PC-3 (cell line): ENCODE measurements around the gene SLC27A3. TPM values are rescaled to one million over a fixed set of nuclear protein-coding genes. Genes with fewer than 3 reads are reported as not detected.

Experiments
- ATAC-seq: fragments of 200-7000 bp; cut with Tn5 transposase; 2 replicates; pipeline ENCODE4 v1.9.1; 2020; ENCODE audit warnings: mild to moderate bottlenecking, moderate library complexity
- BruUV-seq: library from RNA; stranded (reverse); fragments of 400-500 nt; replicated peaks from 2 replicates; lab custom pipeline; 2021; lab: Mats Ljungman, UMichigan
- CTCF ChIA-PET: fragments of 300-600 bp; sonication (Branson Sonifier 250); formaldehyde crosslinking; loops from one replicate; lab custom pipeline; 2022; ENCODE audit warnings: antibody characterized with exemption; lab: Charles Lee
- POLR2A ChIA-PET: fragments of 300-600 bp; sonication (Branson Sonifier 250); formaldehyde crosslinking; loops from one replicate; lab custom pipeline; 2022; ENCODE audit warnings: antibody characterized with exemption; ENCODE audit not compliant: unreplicated experiment; lab: Charles Lee
- DNase-seq: peaks from one replicate; pipeline ENCODE4 v3.0.0-alpha.2; 2015
- H2AFZ ChIP-seq: fragments of 300-600 bp; sonication (generic); 2 replicates; pipeline ENCODE4 v1.6.0; 2016; ENCODE audit warnings: antibody characterized with exemption, low read length
- H3F3A ChIP-seq: fragments of 300-600 bp; sonication (generic); one replicate; pipeline ENCODE4 v1.6.0; 2017; ENCODE audit warnings: antibody characterized with exemption, low read length, control low read depth, mild to moderate bottlenecking; ENCODE audit not compliant: unreplicated experiment
- H3K27ac ChIP-seq: fragments of 300-600 bp; sonication (generic); 2 replicates; pipeline ENCODE4 v1.5.1; 2016; ENCODE audit warnings: mild to moderate bottlenecking, low read length
- H3K27me3 ChIP-seq: fragments of 300-600 bp; sonication (generic); 2 replicates; pipeline ENCODE4 v1.6.1; 2016; ENCODE audit warnings: low read length, mixed read lengths
- H3K36me3 ChIP-seq: fragments of 300-600 bp; sonication (generic); 2 replicates; pipeline ENCODE4 v1.6.1; 2016; ENCODE audit warnings: low read depth, mixed run types, low read length, mixed read lengths
- H3K4me1 ChIP-seq: fragments of 300-600 bp; sonication (generic); 2 replicates; pipeline ENCODE4 v1.5.1; 2016; ENCODE audit warnings: low read length; ENCODE audit not compliant: insufficient read depth
- H3K4me2 ChIP-seq: fragments of 300-600 bp; sonication (generic); 2 replicates; pipeline ENCODE4 v1.6.0; 2016; ENCODE audit warnings: low read length
- H3K4me3 ChIP-seq: fragments of 300-600 bp; sonication (generic); 2 replicates; pipeline ENCODE4 v1.5.1; 2016; ENCODE audit warnings: mild to moderate bottlenecking, low read length, mixed read lengths
- H3K79me2 ChIP-seq: fragments of 300-600 bp; sonication (generic); 2 replicates; pipeline ENCODE4 v1.6.1; 2017; ENCODE audit warnings: low read length, mixed read lengths
- H3K9ac ChIP-seq: fragments of 300-600 bp; sonication (generic); 2 replicates; pipeline ENCODE4 v1.6.0; 2016; ENCODE audit warnings: mild to moderate bottlenecking, low read length
- H3K9me2 ChIP-seq: fragments of 300-600 bp; sonication (generic); replicated peaks from 2 replicates; pipeline ENCODE4 v1.6.1; 2016; ENCODE audit warnings: mixed run types, low read length, mixed read lengths
- H3K9me3 ChIP-seq: fragments of 300-600 bp; sonication (generic); 2 replicates; pipeline ENCODE4 v1.6.1; 2016; ENCODE audit warnings: low read length, mixed read lengths
- H4K20me1 ChIP-seq: fragments of 300-600 bp; sonication (generic); 2 replicates; pipeline ENCODE4 v1.6.1; 2016; ENCODE audit warnings: low read length, mixed read lengths
- EZH2 ChIP-seq: fragments of 300-600 bp; sonication (generic); IDR thresholded peaks from one replicate; pipeline ENCODE4 v1.6.1; 2017; ENCODE audit warnings: antibody characterized with exemption, mild to moderate bottlenecking, low read length; ENCODE audit not compliant: unreplicated experiment
- EZH2phosphoT487 ChIP-seq: fragments of 300-600 bp; sonication (generic); IDR thresholded peaks from 2 replicates; pipeline ENCODE4 v1.6.1; 2018; ENCODE audit warnings: mild to moderate bottlenecking, antibody characterized with exemption, low read length, borderline replicate concordance
- intact Hi-C: fragments of 100-400 bp; cut with micrococcal nuclease; formaldehyde crosslinking; loops from 2 replicates; pipeline ENCODE4 v1.9.0; 2023
- total RNA-seq: library from RNA; depleted of rRNA; stranded (reverse); fragments of >200 nt; gene quantifications from 2 replicates; pipeline ENCODE4 v1.2.3, GENCODE V29; 2014
- TF ChIP-seq, protein P1 (sequence below): fragments of 300-600 bp; sonication (generic); conservative IDR thresholded peaks from 2 replicates; pipeline ENCODE4 v1.5.1; 2017; ENCODE audit warnings: antibody characterized with exemption, low read depth, mild to moderate bottlenecking, low read length

Gene SLC27A3
- total RNA-seq, 1 experiment from 2014 or later, result 6.3 TPM

DNA sequence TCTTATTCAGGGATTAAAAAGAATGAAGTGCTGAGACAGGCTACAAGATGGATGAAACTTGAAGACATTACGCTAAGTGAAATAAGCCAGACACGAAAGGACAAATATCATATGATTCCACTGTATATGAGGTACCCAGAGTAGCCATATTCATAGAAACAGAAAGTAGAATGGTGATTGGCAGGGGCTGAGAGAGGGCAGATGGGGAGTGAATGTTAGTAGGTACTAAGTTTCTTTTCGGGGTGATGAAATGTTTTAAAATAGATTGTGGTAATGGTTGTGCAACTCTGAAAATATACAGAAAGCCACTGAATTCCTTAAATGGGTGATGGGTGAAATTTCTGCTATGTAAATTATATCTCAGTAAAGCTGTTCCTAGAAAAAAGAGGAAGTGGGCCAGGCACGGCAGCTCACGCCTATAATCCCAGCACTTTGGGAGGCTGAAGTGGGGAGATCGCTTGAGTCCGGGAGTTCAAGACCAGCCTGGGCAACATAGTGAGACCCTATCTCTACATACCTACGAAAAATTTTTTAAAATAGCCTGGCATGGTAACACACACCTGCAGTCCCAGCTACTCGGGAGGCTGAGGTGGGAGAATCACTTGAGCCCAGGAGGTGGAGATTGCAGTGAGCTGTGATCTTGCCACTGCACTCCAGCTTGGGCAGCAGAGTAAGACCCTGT lies 15.9 kb downstream of the SLC27A3 start:
- no peaks in the 10 kb centered on the region for H3K9me3 ChIP-seq
- H3K4me3 ChIP-seq, result no peak overlapping the region
- H4K20me1 ChIP-seq, result no peaks in the 10 kb centered on the region
- no peaks in the 10 kb centered on the region for H3F3A ChIP-seq
- H3K4me1 ChIP-seq, result no peaks in the 10 kb centered on the region
- H3K9me2 ChIP-seq, result no peaks in the 10 kb centered on the region
- ATAC-seq, result no peak
- H2AFZ ChIP-seq, result no peak overlapping the region
- no peaks in the 10 kb centered on the region for H3K36me3 ChIP-seq
- H3K27me3 ChIP-seq, result no peaks in the 10 kb centered on the region
- H3K27ac ChIP-seq, result no peak overlapping the region
- POLR2A ChIA-PET, result no interaction called here
- CTCF ChIA-PET, result no interaction called here
- no peaks in the 10 kb centered on the region for H3K79me2 ChIP-seq
- intact Hi-C loops, result no loop called here
- TF ChIP-seq, protein P1, sequence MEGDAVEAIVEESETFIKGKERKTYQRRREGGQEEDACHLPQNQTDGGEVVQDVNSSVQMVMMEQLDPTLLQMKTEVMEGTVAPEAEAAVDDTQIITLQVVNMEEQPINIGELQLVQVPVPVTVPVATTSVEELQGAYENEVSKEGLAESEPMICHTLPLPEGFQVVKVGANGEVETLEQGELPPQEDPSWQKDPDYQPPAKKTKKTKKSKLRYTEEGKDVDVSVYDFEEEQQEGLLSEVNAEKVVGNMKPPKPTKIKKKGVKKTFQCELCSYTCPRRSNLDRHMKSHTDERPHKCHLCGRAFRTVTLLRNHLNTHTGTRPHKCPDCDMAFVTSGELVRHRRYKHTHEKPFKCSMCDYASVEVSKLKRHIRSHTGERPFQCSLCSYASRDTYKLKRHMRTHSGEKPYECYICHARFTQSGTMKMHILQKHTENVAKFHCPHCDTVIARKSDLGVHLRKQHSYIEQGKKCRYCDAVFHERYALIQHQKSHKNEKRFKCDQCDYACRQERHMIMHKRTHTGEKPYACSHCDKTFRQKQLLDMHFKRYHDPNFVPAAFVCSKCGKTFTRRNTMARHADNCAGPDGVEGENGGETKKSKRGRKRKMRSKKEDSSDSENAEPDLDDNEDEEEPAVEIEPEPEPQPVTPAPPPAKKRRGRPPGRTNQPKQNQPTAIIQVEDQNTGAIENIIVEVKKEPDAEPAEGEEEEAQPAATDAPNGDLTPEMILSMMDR, result no peak
- no peak for TF ChIP-seq EZH2phosphoT487
- no peak for TF ChIP-seq EZH2
- H3K4me2 ChIP-seq, result no peak overlapping the region
- DNase-seq, result no peak
- BruUV-seq, result no TSS peak
- no peak overlapping the region for H3K9ac ChIP-seq

DNA sequence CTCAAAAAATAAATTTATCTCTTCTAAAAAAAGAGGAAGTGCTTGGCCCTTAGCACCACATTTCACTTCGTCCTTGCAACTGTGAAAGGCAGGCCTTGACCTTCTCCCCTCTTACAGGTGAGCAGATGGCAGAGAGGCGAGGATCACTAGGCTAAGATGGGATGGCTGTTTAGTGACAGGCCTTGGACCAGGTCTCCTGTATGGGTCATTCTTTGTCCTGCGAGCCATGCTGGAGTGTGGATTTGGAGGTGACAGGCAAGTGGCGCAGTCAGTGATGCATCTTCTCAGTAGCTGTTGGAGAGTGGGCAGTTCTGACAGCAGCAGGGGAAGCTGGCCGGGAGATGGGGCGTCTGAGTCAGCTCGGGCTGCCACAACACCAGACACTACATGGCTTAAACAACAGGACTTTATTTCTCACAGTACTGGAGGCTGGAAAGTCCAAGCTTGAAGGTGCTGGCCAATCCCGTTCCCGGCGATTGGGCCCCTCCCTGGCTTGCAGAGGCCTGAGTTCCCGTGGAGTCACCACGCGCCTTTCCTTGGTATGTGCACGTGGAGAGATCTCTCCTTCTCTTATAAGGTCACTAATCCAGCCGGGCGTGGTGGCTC lies 16.5 kb downstream of the SLC27A3 start:
- POLR2A ChIA-PET, result no interaction called here
- no peak for DNase-seq

More for the DNA sequence above, 16.5 kb downstream of the SLC27A3 start:
- intact Hi-C loops, result no loop called here
- BruUV-seq, result no TSS peak
- H3K9me3 ChIP-seq, result no peaks in the 10 kb centered on the region
- H3K36me3 ChIP-seq, result no peaks in the 10 kb centered on the region
- CTCF ChIA-PET, result no interaction called here
- TF ChIP-seq, protein P1, result no peak
- no peak for TF ChIP-seq EZH2phosphoT487
- no peak for TF ChIP-seq EZH2
- no peak overlapping the region for H2AFZ ChIP-seq
- H3K4me1 ChIP-seq, result no peaks in the 10 kb centered on the region
- H3K9me2 ChIP-seq, result no peaks in the 10 kb centered on the region
- no peak overlapping the region for H3K4me3 ChIP-seq
- H3K79me2 ChIP-seq, result no peaks in the 10 kb centered on the region
- no peak overlapping the region for H3K4me2 ChIP-seq
- no peaks in the 10 kb centered on the region for H4K20me1 ChIP-seq
- H3F3A ChIP-seq, result no peaks in the 10 kb centered on the region
- H3K27me3 ChIP-seq, result no peaks in the 10 kb centered on the region
- no peak for ATAC-seq
- H3K9ac ChIP-seq, result no peak overlapping the region
- H3K27ac ChIP-seq, result no peak overlapping the region
